ENCODE measurements around the gene IQCM. TPM values are rescaled to one million over a fixed set of nuclear protein-coding genes. Genes with fewer than 3 reads are reported as not detected.

Gene IQCM
- total RNA-seq, 1 experiment from 2014 or later, result not detected

- Histone ChIP-seq H3K4me1 (no peaks in the 10 kb centered on the region), H3K9me3 (replicated peaks) (no peaks in the 10 kb centered on the region), H3K27ac (no peak overlapping the region), H3K4me3 (no peak overlapping the region), H3K27me3 (no peaks in the 10 kb centered on the region), H3K36me3 (no peaks in the 10 kb centered on the region)
- DNase-seq, result no peak
Observed at GRCh38 chr4:149605601-149606378, 209.9 kb downstream of the IQCM start.

GRCh38 chr4:149604827-149605226 lies 210.8 kb downstream of the IQCM start:
- no peaks in the 10 kb centered on the region for H3K9me3 ChIP-seq (replicated peaks)

GRCh38 chr4:149595500-149595899 lies 220.1 kb downstream of the IQCM start:
- no peaks in the 10 kb centered on the region for H3K27me3 ChIP-seq
- no peaks in the 10 kb centered on the region for H3K36me3 ChIP-seq
- H3K4me3 ChIP-seq, result no peak overlapping the region
- no peak for DNase-seq
- no peak overlapping the region for H3K27ac ChIP-seq
- H3K4me1 ChIP-seq, result no peaks in the 10 kb centered on the region
- H3K9me3 ChIP-seq (replicated peaks), result no peaks in the 10 kb centered on the region

More at GRCh38 chr4:149604827-149605226, 210.8 kb downstream of the IQCM start:
- Histone ChIP-seq H3K27ac (no peak overlapping the region), H3K4me1 (no peaks in the 10 kb centered on the region), H3K27me3 (no peaks in the 10 kb centered on the region), H3K4me3 (no peak overlapping the region), H3K36me3 (no peaks in the 10 kb centered on the region)
- DNase-seq, result no peak

- Histone ChIP-seq H3K36me3 (no peaks in the 10 kb centered on the region), H3K27ac (no peak overlapping the region), H3K4me1 (no peaks in the 10 kb centered on the region), H3K27me3 (no peaks in the 10 kb centered on the region), H3K9me3 (replicated peaks) (no peaks in the 10 kb centered on the region), H3K4me3 (no peak overlapping the region)
- DNase-seq, result no peak
Observed at GRCh38 chr4:149589826-149590225, 225.8 kb downstream of the IQCM start.

- Histone ChIP-seq H3K36me3 (no peaks in the 10 kb centered on the region), H3K4me1 (no peaks in the 10 kb centered on the region), H3K27ac (no peak overlapping the region), H3K27me3 (no peaks in the 10 kb centered on the region), H3K9me3 (replicated peaks) (no peaks in the 10 kb centered on the region), H3K4me3 (no peak overlapping the region)
- DNase-seq, result no peak
Observed at GRCh38 chr4:149584722-149585121, 230.9 kb downstream of the IQCM start.

GRCh38 chr4:149574971-149575370 lies 240.7 kb downstream of the IQCM start:
- no peaks in the 10 kb centered on the region for H3K36me3 ChIP-seq
- no peak overlapping the region for H3K4me3 ChIP-seq
- no peak for DNase-seq
- H3K4me1 ChIP-seq, result no peaks in the 10 kb centered on the region
- H3K9me3 ChIP-seq (replicated peaks), result no peaks in the 10 kb centered on the region
- H3K27ac ChIP-seq, result no peak overlapping the region
- H3K27me3 ChIP-seq, result no peaks in the 10 kb centered on the region

GRCh38 chr4:149572716-149573115 lies 242.9 kb downstream of the IQCM start:
- H3K9me3 ChIP-seq (replicated peaks), result no peaks in the 10 kb centered on the region
- no peaks in the 10 kb centered on the region for H3K4me1 ChIP-seq
- H3K27me3 ChIP-seq, result no peaks in the 10 kb centered on the region
- H3K4me3 ChIP-seq, result no peak overlapping the region
- no peak for DNase-seq
- H3K27ac ChIP-seq, result no peak overlapping the region
- no peaks in the 10 kb centered on the region for H3K36me3 ChIP-seq

GRCh38 chr4:149555799-149556198 lies 259.8 kb downstream of the IQCM start:
- Histone ChIP-seq H3K4me1 (0 out of 2 replicates have a peak, but pooled peaks cover 3% of the 10 kb centered on the region), H3K27ac (no peak overlapping the region), H3K27me3 (no peaks in the 10 kb centered on the region), H3K36me3 (no peaks in the 10 kb centered on the region), H3K9me3 (replicated peaks) (no peaks in the 10 kb centered on the region), H3K4me3 (no peak overlapping the region)
- no peak for DNase-seq

GRCh38 chr4:149555146-149555545 lies 260.5 kb downstream of the IQCM start:
- H3K9me3 ChIP-seq (replicated peaks), result no peaks in the 10 kb centered on the region
- 0 out of 2 replicates have a peak, but pooled peaks cover 3% of the 10 kb centered on the region for H3K4me1 ChIP-seq
- no peak for DNase-seq
- no peaks in the 10 kb centered on the region for H3K27me3 ChIP-seq
- no peak overlapping the region for H3K4me3 ChIP-seq
- H3K36me3 ChIP-seq, result no peaks in the 10 kb centered on the region
- H3K27ac ChIP-seq, result no peak overlapping the region

- Histone ChIP-seq H3K9me3 (replicated peaks) (no peaks in the 10 kb centered on the region), H3K36me3 (no peaks in the 10 kb centered on the region), H3K27ac (no peak overlapping the region), H3K27me3 (no peaks in the 10 kb centered on the region), H3K4me3 (no peak overlapping the region), H3K4me1 (0 out of 2 replicates have a peak, but pooled peaks cover 3% of the 10 kb centered on the region)
- no peak for DNase-seq
Observed at GRCh38 chr4:149553959-149554520, 261.6 kb downstream of the IQCM start.

GRCh38 chr4:149552601-149553000 lies 263.0 kb downstream of the IQCM start:
- Histone ChIP-seq H3K4me1 (0 out of 2 replicates have a peak, but pooled peaks cover 3% of the 10 kb centered on the region), H3K27ac (no peak overlapping the region), H3K9me3 (replicated peaks) (no peaks in the 10 kb centered on the region), H3K36me3 (no peaks in the 10 kb centered on the region), H3K4me3 (no peak overlapping the region), H3K27me3 (no peaks in the 10 kb centered on the region)
- DNase-seq, result peak in 1 of 2 experiments; percentile 50

- H3K4me3 ChIP-seq, result no peak overlapping the region
- no peak overlapping the region for H3K27ac ChIP-seq
- no peaks in the 10 kb centered on the region for H3K9me3 ChIP-seq (replicated peaks)
- no peaks in the 10 kb centered on the region for H3K36me3 ChIP-seq
- no peaks in the 10 kb centered on the region for H3K27me3 ChIP-seq
- 0 out of 2 replicates have a peak, but pooled peaks cover 3% of the 10 kb centered on the region for H3K4me1 ChIP-seq
- peak in 1 of 2 experiments; percentile 9 for DNase-seq
Observed at GRCh38 chr4:149549911-149550310, 265.7 kb downstream of the IQCM start.

GRCh38 chr4:149534779-149535178 lies 280.9 kb downstream of the IQCM start:
- no peak overlapping the region for H3K27ac ChIP-seq
- 0 out of 2 replicates have a peak, but pooled peaks cover 5% of the 10 kb centered on the region for H3K4me1 ChIP-seq
- no peak overlapping the region for H3K4me3 ChIP-seq
- no peaks in the 10 kb centered on the region for H3K27me3 ChIP-seq
- H3K36me3 ChIP-seq, result no peaks in the 10 kb centered on the region
- H3K9me3 ChIP-seq (replicated peaks), result no peaks in the 10 kb centered on the region
- no peak for DNase-seq

- no peak overlapping the region for H3K27ac ChIP-seq
Observed at GRCh38 chr4:149531861-149532260, 283.8 kb downstream of the IQCM start.

GRCh38 chr4:149523039-149523438 lies 292.6 kb downstream of the IQCM start:
- no peak for DNase-seq
- Histone ChIP-seq H3K36me3 (no peaks in the 10 kb centered on the region), H3K27ac (no peak overlapping the region), H3K4me3 (no peak overlapping the region), H3K27me3 (no peaks in the 10 kb centered on the region), H3K4me1 (no peaks in the 10 kb centered on the region), H3K9me3 (replicated peaks) (no peaks in the 10 kb centered on the region)

More at GRCh38 chr4:149531861-149532260, 283.8 kb downstream of the IQCM start:
- no peaks in the 10 kb centered on the region for H3K27me3 ChIP-seq
- peak; percentile 13 to 39 for DNase-seq
- no peaks in the 10 kb centered on the region for H3K36me3 ChIP-seq
- H3K4me1 ChIP-seq, result 0 out of 2 replicates have a peak, but pooled peaks cover 5% of the 10 kb centered on the region
- no peak overlapping the region for H3K4me3 ChIP-seq
- no peaks in the 10 kb centered on the region for H3K9me3 ChIP-seq (replicated peaks)

Data from SJCRH30 (cell line).